T-cell (primary cell): ENCODE results near the gene NRF1. TPM values are rescaled to one million over a fixed set of nuclear protein-coding genes. Genes with fewer than 3 reads are reported as not detected.

Source experiments
- ATAC-seq, 4 experiments: fragments of 200-7000 bp in 3 of 4; fragments of 150-1000 bp in 1 of 4; cut with Tn5 transposase; replicated peaks in 1 of 4; 1 replicate in 3 of 4; 2 replicates in 1 of 4; pipeline ENCODE4 v1.10.0; 2021; ENCODE audit warnings: moderate library complexity in 3 of 4, mild to moderate bottlenecking in 2 of 4, moderate number of reproducible peaks in 1 of 4
- CTCF ChIA-PET, 2 donors: fragments of 300-600 bp; sonication (Branson Sonifier 250); formaldehyde crosslinking; loops; one replicate each; lab custom pipeline; 2022; ENCODE audit warnings: antibody characterized with exemption in 2 of 2; lab: Charles Lee
- POLR2A ChIA-PET, 2 donors: fragments of 300-600 bp; sonication (Branson Sonifier 250); formaldehyde crosslinking; loops; one replicate each; lab custom pipeline; 2022; ENCODE audit warnings: antibody characterized with exemption in 2 of 2; lab: Charles Lee
- DNase-seq, 35 experiments: peaks; one replicate each; pipeline versions ENCODE4 v3.0.0 to v3.0.0-alpha.2; 2013 to 2023
- H3K27ac ChIP-seq: one replicate; pipeline ENCODE4 v1.5.1; 2013; ENCODE audit warnings: low read length
- H3K27me3 ChIP-seq, 2 experiments: replicated peaks in 1 of 2; 1 replicate in 1 of 2; 2 replicates in 1 of 2; pipeline versions ENCODE4 v1.6.1 to v1.7.0; 2013; ENCODE audit warnings: low read length in 1 of 2, mixed read lengths in 1 of 2; ENCODE audit not compliant: control insufficient read depth in 2 of 2, insufficient read depth in 2 of 2; ENCODE audit errors: extremely low read depth in 1 of 2
- H3K36me3 ChIP-seq, 2 donors: 1 replicate in 1 of 2; 2 replicates in 1 of 2; pipeline versions ENCODE4 v1.6.1 to v1.7.0; 2013; ENCODE audit warnings: low read length in 1 of 2; ENCODE audit not compliant: control insufficient read depth in 2 of 2, insufficient read depth in 1 of 2; ENCODE audit errors: extremely low read depth in 1 of 2
- H3K4me1 ChIP-seq, 2 experiments: 1 replicate in 1 of 2; 2 replicates in 1 of 2; pipeline versions ENCODE4 v1.6.1 to v1.7.0; 2013; ENCODE audit warnings: low read length in 2 of 2, mixed read lengths in 1 of 2; ENCODE audit not compliant: insufficient read depth in 2 of 2, control insufficient read depth in 1 of 2; ENCODE audit errors: extremely low read depth in 1 of 2
- H3K4me3 ChIP-seq, 2 donors: 1 replicate in 1 of 2; 2 replicates in 1 of 2; pipeline versions ENCODE4 v1.5.1 to v1.7.0; 2013; ENCODE audit warnings: mild to moderate bottlenecking in 2 of 2, low read length in 1 of 2, moderate library complexity in 1 of 2; ENCODE audit not compliant: control insufficient read depth in 1 of 2; ENCODE audit errors: extremely low read depth in 1 of 2
- H3K9me3 ChIP-seq: 2 replicates; pipeline ENCODE4 v1.7.0; 2013
- H3K27ac Mint-ChIP-seq, 2 donors: one replicate each; pipeline ENCODE4 v1.8.0; 2020 to 2021; ENCODE audit warnings: mild to moderate bottlenecking in 2 of 2, mixed read lengths in 2 of 2
- H3K27me3 Mint-ChIP-seq, 2 donors: one replicate each; pipeline ENCODE4 v1.8.0; 2021 to 2022; ENCODE audit warnings: mixed read lengths in 2 of 2
- H3K36me3 Mint-ChIP-seq: one replicate; pipeline ENCODE4 v1.8.0; 2021; ENCODE audit warnings: mixed read lengths
- H3K4me1 Mint-ChIP-seq, 3 donors: one replicate each; pipeline ENCODE4 v1.8.0; 2020 to 2022; ENCODE audit warnings: mixed read lengths in 3 of 3, mild to moderate bottlenecking in 1 of 3
- H3K4me3 Mint-ChIP-seq, 3 donors: one replicate each; pipeline ENCODE4 v1.8.0; 2020 to 2022; ENCODE audit warnings: mild to moderate bottlenecking in 3 of 3, mixed read lengths in 3 of 3, moderate library complexity in 3 of 3
- H3K9me3 Mint-ChIP-seq, 3 donors: one replicate each; pipeline ENCODE4 v1.8.0; 2020 to 2022; ENCODE audit warnings: mixed read lengths in 3 of 3
- WGBS: methylation state at CpG from one replicate; pipeline ENCODE4 v1.1.5; 2013; ENCODE audit warnings: missing lambda C conversion rate; ENCODE audit not compliant: insufficient coverage; 5-methylcytosine and 5-hydroxymethylcytosine counted together
- total RNA-seq, 35 experiments: library from RNA in 6 of 35; stranded (reverse) in 6 of 35; fragments of 120-200 nt in 1 of 35; gene quantifications; one replicate each; pipeline versions ENCODE4 v1.2.1 to v1.2.4 and lab custom pipeline; 2013 to 2026

The NRF1 gene
- total RNA-seq, 5 donors from 2014 or later (not counting 1 experiment from before 2014, with no cell fraction given): 31.5 to 38.0 (median 35.6) TPM

GRCh38 chr7:129762387-129762969 is 151.0 kb downstream of the NRF1 start:
- Mint-ChIP-seq H3K27me3 (no peaks in the 10 kb centered on the region), H3K36me3 (peaks cover 3% of the 10 kb centered on the region), H3K4me1 (peaks cover 0 to 9% (median 1%) of the 10 kb centered on the region in 3 donors), H3K4me3 (no peak overlapping the region), H3K27ac (no peak overlapping the region), H3K9me3 (no peaks in the 10 kb centered on the region)
- no peaks in the 10 kb centered on the region for H3K9me3 ChIP-seq
- POLR2A ChIA-PET: no interaction called here
- H3K27ac ChIP-seq: no peak overlapping the region
- no peak overlapping the region for H3K4me3 ChIP-seq
- CTCF ChIA-PET: interaction anchor here in 1 of 2 donors (0.6 kb wide), 1 partner anchor 1224 kb away, joined by 3 read pairs; no protein-coding TSS in a partner anchor
- DNase-seq (no peak), ATAC-seq (no peak)
- peaks cover 0 to 5% of the 10 kb centered on the region in 2 experiments for H3K27me3 ChIP-seq
- 95% methylated on average over 43 of the region's 52 CpGs for WGBS
- peaks cover 0 to 9% of the 10 kb centered on the region in 2 experiments for H3K4me1 ChIP-seq
- no peaks in the 10 kb centered on the region for H3K36me3 ChIP-seq

- Histone ChIP-seq H3K4me3 (no peak overlapping the region), H3K36me3 (no peaks in the 10 kb centered on the region), H3K9me3 (no peaks in the 10 kb centered on the region), H3K4me1 (peaks cover 0 to 9% of the 10 kb centered on the region in 2 experiments), H3K27ac (no peak overlapping the region), H3K27me3 (peaks cover 0 to 7% of the 10 kb centered on the region in 2 experiments)
- no peak overlapping the region for H3K4me3 Mint-ChIP-seq
- H3K27me3 Mint-ChIP-seq: no peaks in the 10 kb centered on the region
- no peak overlapping the region for H3K27ac Mint-ChIP-seq
- WGBS: 90% methylated on average over 6 of the region's 7 CpGs
- CTCF ChIA-PET: interaction anchor here in 1 of 2 donors (0.6 kb wide), 1 partner anchor 107 kb away, joined by 3 read pairs; no protein-coding TSS in a partner anchor
- no peaks in the 10 kb centered on the region for H3K36me3 Mint-ChIP-seq
- DNase-seq (no peak), ATAC-seq (no peak)
- H3K4me1 Mint-ChIP-seq: peaks cover 0 to 9% (median 1%) of the 10 kb centered on the region in 3 donors
- no peaks in the 10 kb centered on the region for H3K9me3 Mint-ChIP-seq
- POLR2A ChIA-PET: no interaction called here
Measured at GRCh38 chr7:129764247-129765084, 152.9 kb downstream of the NRF1 start.

GRCh38 chr7:129765352-129765751 is 153.8 kb downstream of the NRF1 start:
- DNase-seq (no peak), ATAC-seq (no peak)
- H3K27ac ChIP-seq: no peak overlapping the region
- ChIA-PET CTCF (no interaction called here), POLR2A (no interaction called here)
- peaks cover 0 to 9% (median 1%) of the 10 kb centered on the region in 3 donors for H3K4me1 Mint-ChIP-seq
- H3K27me3 ChIP-seq: peaks cover 0 to 9% of the 10 kb centered on the region in 2 experiments
- no peaks in the 10 kb centered on the region for H3K36me3 Mint-ChIP-seq
- no peak overlapping the region for H3K4me3 ChIP-seq
- H3K27ac Mint-ChIP-seq: no peak overlapping the region
- H3K9me3 Mint-ChIP-seq: no peaks in the 10 kb centered on the region
- H3K4me1 ChIP-seq: peaks cover 0 to 9% of the 10 kb centered on the region in 2 experiments
- H3K9me3 ChIP-seq: no peaks in the 10 kb centered on the region
- H3K4me3 Mint-ChIP-seq: no peak overlapping the region
- no peaks in the 10 kb centered on the region for H3K27me3 Mint-ChIP-seq
- no CpG with 5 or more reads among the region's 3 CpGs for WGBS
- H3K36me3 ChIP-seq: no peaks in the 10 kb centered on the region

- peaks cover 0 to 9% of the 10 kb centered on the region in 2 experiments for H3K4me1 ChIP-seq
- H3K9me3 ChIP-seq: no peaks in the 10 kb centered on the region
- H3K36me3 ChIP-seq: no peaks in the 10 kb centered on the region
- POLR2A ChIA-PET: interaction anchor here in 1 of 2 donors (0.5 kb wide), 1 partner anchor 9 kb away, joined by 12 read pairs; no protein-coding TSS in a partner anchor
- no peak for DNase-seq
- H3K4me3 Mint-ChIP-seq: no peak overlapping the region
- ATAC-seq: no peak
- WGBS: 74% methylated on average over 11 of the region's 12 CpGs
- peaks cover 0 to 9% (median 1%) of the 10 kb centered on the region in 3 donors for H3K4me1 Mint-ChIP-seq
- H3K36me3 Mint-ChIP-seq: no peaks in the 10 kb centered on the region
- H3K27me3 Mint-ChIP-seq: peaks cover 0 to 4% of the 10 kb centered on the region in 2 donors
- no peak overlapping the region for H3K27ac ChIP-seq
- no peak overlapping the region for H3K4me3 ChIP-seq
- CTCF ChIA-PET: no interaction called here
- H3K9me3 Mint-ChIP-seq: no peaks in the 10 kb centered on the region
- H3K27ac Mint-ChIP-seq: no peak overlapping the region
- peaks cover 0 to 16% of the 10 kb centered on the region in 2 experiments for H3K27me3 ChIP-seq
Measured at GRCh38 chr7:129767120-129768015, 155.8 kb downstream of the NRF1 start.

GRCh38 chr7:129768614-129769399 is 157.3 kb downstream of the NRF1 start:
- Histone ChIP-seq H3K4me1 (peaks cover 0 to 9% of the 10 kb centered on the region in 2 experiments), H3K36me3 (no peaks in the 10 kb centered on the region), H3K4me3 (no peak overlapping the region), H3K27ac (no peak overlapping the region), H3K9me3 (no peaks in the 10 kb centered on the region), H3K27me3 (peaks cover 0 to 25% of the 10 kb centered on the region in 2 experiments)
- H3K4me1 Mint-ChIP-seq: peaks cover 0 to 6% (median 1%) of the 10 kb centered on the region in 3 donors
- ATAC-seq (no peak), DNase-seq (no peak)
- ChIA-PET CTCF (no interaction called here), POLR2A (no interaction called here)
- H3K27ac Mint-ChIP-seq: no peak overlapping the region
- no peaks in the 10 kb centered on the region for H3K36me3 Mint-ChIP-seq
- H3K9me3 Mint-ChIP-seq: no peaks in the 10 kb centered on the region
- H3K4me3 Mint-ChIP-seq: no peak overlapping the region
- 90% methylated on average over 13 of the region's 17 CpGs for WGBS
- H3K27me3 Mint-ChIP-seq: peaks cover 0 to 5% of the 10 kb centered on the region in 2 donors
